Neuronal stem cell (in vitro differentiated cells): ENCODE results near the gene DARS2.

Source experiments
- DNase-seq: peaks from one replicate; pipeline ENCODE4 v3.0.0-alpha.2; 2013; ENCODE audit warnings: low spot score
- H2AFZ ChIP-seq: one replicate; pipeline ENCODE4 v1.6.1; 2013; ENCODE audit warnings: mild to moderate bottlenecking, low read length, inconsistent platforms
- H2AK5ac ChIP-seq: 2 replicates; pipeline ENCODE4 v1.6.1; 2013; ENCODE audit warnings: low read depth, mild to moderate bottlenecking, inconsistent platforms, low read length, moderate library complexity, mixed read lengths
- H2BK120ac ChIP-seq: 2 replicates; pipeline ENCODE4 v1.6.1; 2013; ENCODE audit warnings: low read depth, mild to moderate bottlenecking, inconsistent platforms, low read length, moderate library complexity, mixed read lengths
- H2BK12ac ChIP-seq: one replicate; pipeline ENCODE4 v1.6.1; 2013; ENCODE audit warnings: low read length, inconsistent platforms
- H2BK15ac ChIP-seq: 2 replicates; pipeline ENCODE4 v1.6.1; 2013; ENCODE audit warnings: mild to moderate bottlenecking, low read length, inconsistent platforms, mixed read lengths
- H2BK5ac ChIP-seq: one replicate; pipeline ENCODE4 v1.6.1; 2013; ENCODE audit warnings: inconsistent platforms, mild to moderate bottlenecking, low read length, moderate library complexity
- H3K14ac ChIP-seq: one replicate; pipeline ENCODE4 v1.6.1; 2013; ENCODE audit warnings: low read length, inconsistent platforms
- H3K18ac ChIP-seq: 2 replicates; pipeline ENCODE4 v1.6.1; 2013; ENCODE audit warnings: low read length, inconsistent platforms
- H3K23ac ChIP-seq: 2 replicates; pipeline ENCODE4 v1.6.1; 2013; ENCODE audit warnings: low read depth, mild to moderate bottlenecking, mixed read lengths, low read length, inconsistent platforms; ENCODE audit not compliant: poor library complexity
- H3K27ac ChIP-seq: replicated peaks from 3 replicates; pipeline ENCODE4 v1.5.1; 2013; ENCODE audit warnings: low read length, inconsistent platforms
- H3K27me3 ChIP-seq, 3 experiments: 2 replicates each; pipeline ENCODE4 v1.6.1; 2013; ENCODE audit warnings: low read length in 3 of 3, mild to moderate bottlenecking in 2 of 3, inconsistent platforms in 1 of 3, low read depth in 1 of 3, mixed read lengths in 1 of 3, moderate library complexity in 1 of 3; ENCODE audit not compliant: control insufficient read depth in 3 of 3, insufficient read depth in 3 of 3
- H3K36me3 ChIP-seq, 2 donors: replicated peaks in 1 of 2; 2 replicates each; pipeline ENCODE4 v1.6.1; 2013; ENCODE audit warnings: low read length in 2 of 2; ENCODE audit not compliant: control insufficient read depth in 2 of 2, insufficient read depth in 2 of 2
- H3K4ac ChIP-seq: 2 replicates; pipeline ENCODE4 v1.6.1; 2013; ENCODE audit warnings: inconsistent platforms, mild to moderate bottlenecking, low read length, moderate library complexity
- H3K4me1 ChIP-seq, 2 donors: 1 replicate in 1 of 2; 2 replicates in 1 of 2; pipeline ENCODE4 v1.6.1; 2013; ENCODE audit warnings: low read length in 2 of 2, low read depth in 1 of 2; ENCODE audit not compliant: control insufficient read depth in 2 of 2, insufficient read depth in 1 of 2
- H3K4me2 ChIP-seq: one replicate; pipeline ENCODE4 v1.6.1; 2013; ENCODE audit warnings: mild to moderate bottlenecking, low read length, inconsistent platforms; ENCODE audit not compliant: insufficient read depth, poor library complexity, severe bottlenecking
- H3K4me3 ChIP-seq, 2 donors: 2 replicates each; pipeline ENCODE4 v1.5.1; 2013; ENCODE audit warnings: low read length in 2 of 2, mild to moderate bottlenecking in 2 of 2, inconsistent platforms in 1 of 2, moderate library complexity in 1 of 2
- H3K79me1 ChIP-seq: one replicate; pipeline ENCODE4 v1.6.1; 2013; ENCODE audit warnings: low read depth, mild to moderate bottlenecking, inconsistent platforms, low read length, moderate library complexity
- H3K9ac ChIP-seq: one replicate; pipeline ENCODE4 v1.6.1; 2013; ENCODE audit warnings: mild to moderate bottlenecking, low read depth, low read length, inconsistent platforms; ENCODE audit not compliant: poor library complexity
- H3K9me3 ChIP-seq, 2 donors: replicated peaks in 1 of 2; 2 replicates each; pipeline versions ENCODE3 to v1.6.1; 2013; ENCODE audit warnings: low read length in 2 of 2, mild to moderate bottlenecking in 2 of 2, inconsistent platforms in 1 of 2, low read depth in 1 of 2, mixed read lengths in 1 of 2, moderate library complexity in 1 of 2; ENCODE audit not compliant: control insufficient read depth in 2 of 2, insufficient read depth in 1 of 2
- H4K8ac ChIP-seq: one replicate; pipeline ENCODE4 v1.6.1; 2013; ENCODE audit warnings: low read depth, mild to moderate bottlenecking, inconsistent platforms, low read length, moderate library complexity
- H4K91ac ChIP-seq: one replicate; pipeline ENCODE4 v1.6.1; 2013; ENCODE audit warnings: low read length, low read depth, mild to moderate bottlenecking, inconsistent platforms; ENCODE audit not compliant: poor library complexity
- WGBS, 2 donors: extraction: QIAGEN DNeasy Blood & Tissue Kit; methylation state at CpG; one replicate each; pipeline ENCODE4 v1.1.7; 2013; ENCODE audit warnings: missing lambda C conversion rate in 2 of 2, mixed read lengths in 1 of 2; ENCODE audit not compliant: insufficient read length in 2 of 2, insufficient replicate concordance in 1 of 2; ENCODE audit errors: extremely low coverage in 2 of 2; 5-methylcytosine and 5-hydroxymethylcytosine counted together

Gene DARS2

DNA sequence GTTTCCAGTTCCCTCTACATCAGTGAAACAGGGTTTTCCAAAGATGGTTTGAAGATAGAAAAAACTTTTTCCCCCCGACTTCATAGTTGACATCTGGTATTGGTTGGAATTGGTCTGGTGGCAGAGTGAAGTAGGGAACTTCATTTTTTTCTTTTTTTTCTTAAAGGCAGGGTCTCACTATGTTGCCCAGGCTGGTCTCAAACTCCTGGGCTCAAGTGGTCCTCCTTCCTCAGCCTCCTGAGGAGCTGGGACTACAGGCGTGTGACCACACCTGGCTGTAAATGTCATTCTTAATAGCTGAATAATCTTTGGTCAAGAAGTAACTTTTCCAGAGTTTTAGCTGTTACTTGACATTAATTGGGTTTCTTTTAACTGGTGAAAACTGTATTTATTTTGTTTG is 65.4 kb downstream of the DARS2 start:
- no peak overlapping the region for H3K4ac ChIP-seq
- no peak overlapping the region for H2BK120ac ChIP-seq
- no peak overlapping the region for H3K23ac ChIP-seq
- peaks cover 12 to 83% of the 10 kb centered on the region in 2 donors for H3K36me3 ChIP-seq
- H2BK15ac ChIP-seq = no peak overlapping the region
- no peak for DNase-seq
- no peak overlapping the region for H3K4me3 ChIP-seq
- no peak overlapping the region for H3K4me2 ChIP-seq
- H3K27ac ChIP-seq = no peak overlapping the region
- H3K18ac ChIP-seq = no peak overlapping the region
- no peak overlapping the region for H3K14ac ChIP-seq
- no peak overlapping the region for H2AFZ ChIP-seq
- no peak overlapping the region for H2BK5ac ChIP-seq
- no peak overlapping the region for H2BK12ac ChIP-seq
- no peaks in the 10 kb centered on the region for H3K79me1 ChIP-seq
- H3K9ac ChIP-seq = no peak overlapping the region
- no peak overlapping the region for H2AK5ac ChIP-seq
- WGBS, 2 donors = no CpG with 5 or more reads among the region's 2 CpGs
- H3K9me3 ChIP-seq = no peaks in the 10 kb centered on the region
- no peaks in the 10 kb centered on the region for H3K27me3 ChIP-seq
- H3K4me1 ChIP-seq = peaks cover 0 to 2% of the 10 kb centered on the region in 2 donors
- no peak overlapping the region for H4K8ac ChIP-seq
- H4K91ac ChIP-seq = no peak overlapping the region

DNA sequence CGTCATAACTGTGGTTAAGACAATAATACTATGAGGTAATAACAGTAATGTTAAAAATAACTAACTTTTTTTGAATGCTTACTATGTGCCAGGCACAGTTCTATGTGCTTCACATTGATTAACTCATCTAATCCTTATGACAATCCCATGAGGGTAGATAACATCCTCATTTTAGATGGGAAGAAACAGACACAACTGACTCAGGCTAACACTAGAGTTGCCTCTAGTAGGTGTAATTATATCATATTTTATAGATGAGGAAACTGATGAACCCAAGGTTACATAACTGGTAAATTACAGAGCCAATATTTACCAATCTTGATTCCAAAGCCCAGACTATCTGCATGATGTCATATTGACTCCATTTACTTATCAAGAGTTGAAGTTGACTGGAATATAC is 69.1 kb downstream of the DARS2 start:
- Histone ChIP-seq H3K79me1 (no peaks in the 10 kb centered on the region), H3K18ac (no peak overlapping the region), H3K27me3 (no peaks in the 10 kb centered on the region), H3K36me3 (peaks cover 0 to 58% of the 10 kb centered on the region in 2 donors), H3K4me1 (no peaks in the 10 kb centered on the region), H2AFZ (no peak overlapping the region), H3K4me3 (no peak overlapping the region), H3K4me2 (no peak overlapping the region), H3K27ac (no peak overlapping the region), H2AK5ac (no peak overlapping the region), H3K14ac (no peak overlapping the region), H2BK5ac (no peak overlapping the region), H2BK120ac (no peak overlapping the region), H3K9ac (no peak overlapping the region), H4K91ac (no peak overlapping the region), H3K9me3 (no peaks in the 10 kb centered on the region), H2BK15ac (no peak overlapping the region), H4K8ac (no peak overlapping the region), H3K4ac (no peak overlapping the region), H3K23ac (no peak overlapping the region), H2BK12ac (no peak overlapping the region)
- DNase-seq = no peak
- no CpG with 5 or more reads among the region's 1 CpG for WGBS, 2 donors

DNA sequence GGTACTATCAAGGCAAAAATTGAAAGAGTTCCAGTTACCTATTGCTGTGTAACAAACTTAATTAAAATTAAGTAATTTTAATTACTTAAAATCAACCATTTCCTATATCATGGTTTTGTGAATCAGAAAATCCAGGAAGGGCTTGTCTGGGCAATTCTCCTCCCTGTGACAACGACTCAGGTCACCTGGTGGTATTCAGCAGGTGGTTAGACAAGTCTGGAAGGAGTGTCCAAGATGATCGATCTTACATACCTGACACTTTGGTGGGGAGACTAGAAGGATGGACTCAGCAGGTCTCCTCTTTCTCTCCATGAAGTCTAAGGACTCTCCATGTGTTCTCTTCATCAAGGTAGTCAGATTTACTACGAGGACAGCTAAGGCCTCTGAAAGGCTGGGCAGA is 69.7 kb downstream of the DARS2 start:
- H4K91ac ChIP-seq = no peak overlapping the region
- H2BK12ac ChIP-seq = no peak overlapping the region
- H3K4me1 ChIP-seq = no peaks in the 10 kb centered on the region
- no peak overlapping the region for H3K14ac ChIP-seq
- no peak overlapping the region for H3K23ac ChIP-seq
- H3K36me3 ChIP-seq = peaks cover 0 to 53% of the 10 kb centered on the region in 2 donors
- H3K4me3 ChIP-seq = no peak overlapping the region
- no peak overlapping the region for H3K4me2 ChIP-seq
- no peak overlapping the region for H2BK5ac ChIP-seq
- no peak overlapping the region for H3K9ac ChIP-seq
- H3K79me1 ChIP-seq = no peaks in the 10 kb centered on the region
- no peak for DNase-seq
- no peak overlapping the region for H3K18ac ChIP-seq
- H4K8ac ChIP-seq = no peak overlapping the region
- H3K4ac ChIP-seq = no peak overlapping the region
- no CpG with 5 or more reads among the region's 3 CpGs for WGBS, 2 donors
- H2BK15ac ChIP-seq = no peak overlapping the region
- no peak overlapping the region for H3K27ac ChIP-seq
- no peak overlapping the region for H2AFZ ChIP-seq
- no peak overlapping the region for H2BK120ac ChIP-seq
- no peaks in the 10 kb centered on the region for H3K27me3 ChIP-seq
- no peak overlapping the region for H2AK5ac ChIP-seq
- no peaks in the 10 kb centered on the region for H3K9me3 ChIP-seq

DNA sequence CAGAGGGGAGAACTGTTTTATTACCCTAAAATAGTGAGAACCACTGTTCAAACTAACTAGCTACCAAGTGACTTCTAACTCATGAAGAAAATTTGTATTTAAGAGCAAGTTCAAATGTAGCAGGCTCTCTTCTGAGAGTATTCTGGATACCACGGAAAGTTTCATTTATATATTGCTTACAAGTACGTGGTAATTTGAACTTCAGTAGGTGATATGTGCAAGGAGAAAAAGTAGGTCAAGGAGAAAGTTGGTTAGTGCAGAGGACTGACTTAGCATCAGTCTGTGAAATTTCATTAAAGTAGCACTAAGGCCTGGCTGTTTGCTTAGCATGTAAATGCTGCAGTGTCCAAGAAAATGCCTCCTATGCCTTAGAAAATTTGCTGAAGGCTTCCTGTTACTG is 76.0 kb downstream of the DARS2 start:
- Histone ChIP-seq H2AFZ (no peak overlapping the region), H3K4me1 (no peaks in the 10 kb centered on the region), H2AK5ac (no peak overlapping the region), H2BK12ac (no peak overlapping the region), H2BK15ac (no peak overlapping the region), H3K4me2 (no peak overlapping the region), H3K14ac (no peak overlapping the region), H3K27me3 (no peaks in the 10 kb centered on the region), H3K18ac (no peak overlapping the region), H3K9ac (no peak overlapping the region), H4K91ac (no peak overlapping the region), H3K27ac (no peak overlapping the region), H2BK5ac (no peak overlapping the region), H3K4ac (no peak overlapping the region), H4K8ac (no peak overlapping the region), H3K23ac (no peak overlapping the region), H3K36me3 (peaks cover 0 to 8% of the 10 kb centered on the region in 2 donors), H2BK120ac (no peak overlapping the region), H3K79me1 (no peaks in the 10 kb centered on the region), H3K9me3 (no peaks in the 10 kb centered on the region), H3K4me3 (no peak overlapping the region)
- no peak for DNase-seq
- no CpG with 5 or more reads among the region's 2 CpGs for WGBS, 2 donors
